ENCODE data around the gene SCGB1D2. TPM values are rescaled to one million over a fixed set of nuclear protein-coding genes. Genes with fewer than 3 reads are reported as not detected.

SCGB1D2 gene
- total and polyA plus RNA-seq, 2 experiments from 2014 or later, result not detected

GRCh38 chr11:62245271-62245753 lies 3.3 kb downstream of the SCGB1D2 start:
- H3K4me1 ChIP-seq (ENCODE audit: low read depth), result no peaks in the 10 kb centered on the region
- no peaks in the 10 kb centered on the region for H3K9me3 ChIP-seq (ENCODE audit: low read depth)
- H3K36me3 ChIP-seq, result no peaks in the 10 kb centered on the region
- peak; percentile 43 for TF ChIP-seq CTCF (IDR thresholded peaks at IDR 0.05; ENCODE audit: low read depth, low read length)
- DNase-seq (ENCODE audit: low read depth in 1 of 2, low spot score in 1 of 2), result peak; percentile 54 to 71
- no peak overlapping the region for H3K4me3 ChIP-seq
- H3K27me3 ChIP-seq, result no peaks in the 10 kb centered on the region
- H3K27ac ChIP-seq, result no peak overlapping the region

GRCh38 chr11:62251698-62252097 lies 9.7 kb downstream of the SCGB1D2 start:
- H3K27me3 ChIP-seq, result no peaks in the 10 kb centered on the region
- no peak for DNase-seq (ENCODE audit: low read depth in 1 of 2, low spot score in 1 of 2)

GRCh38 chr11:62253999-62254542 lies 12.0 kb downstream of the SCGB1D2 start:
- Histone ChIP-seq H3K27me3 (no peaks in the 10 kb centered on the region), H3K36me3 (no peaks in the 10 kb centered on the region), H3K9me3 (ENCODE audit: low read depth) (no peaks in the 10 kb centered on the region), H3K4me1 (ENCODE audit: low read depth) (no peaks in the 10 kb centered on the region), H3K27ac (no peak overlapping the region), H3K4me3 (no peak overlapping the region)
- no peak for DNase-seq (ENCODE audit: low read depth in 1 of 2, low spot score in 1 of 2)
- no peak for TF ChIP-seq CTCF (IDR thresholded peaks at IDR 0.05; ENCODE audit: low read depth, low read length)

More at GRCh38 chr11:62251698-62252097, 9.7 kb downstream of the SCGB1D2 start:
- Histone ChIP-seq H3K27ac (no peak overlapping the region), H3K4me1 (ENCODE audit: low read depth) (no peaks in the 10 kb centered on the region), H3K36me3 (no peaks in the 10 kb centered on the region), H3K4me3 (no peak overlapping the region), H3K9me3 (ENCODE audit: low read depth) (no peaks in the 10 kb centered on the region)
- no peak for TF ChIP-seq CTCF (IDR thresholded peaks at IDR 0.05; ENCODE audit: low read depth, low read length)

- H3K4me1 ChIP-seq (ENCODE audit: low read depth), result no peaks in the 10 kb centered on the region
- TF ChIP-seq CTCF (IDR thresholded peaks at IDR 0.05; ENCODE audit: low read depth, low read length), result no peak
- H3K9me3 ChIP-seq (ENCODE audit: low read depth), result no peaks in the 10 kb centered on the region
- H3K27me3 ChIP-seq, result no peaks in the 10 kb centered on the region
- DNase-seq (ENCODE audit: low read depth in 1 of 2, low spot score in 1 of 2), result no peak
- no peaks in the 10 kb centered on the region for H3K36me3 ChIP-seq
- no peak overlapping the region for H3K27ac ChIP-seq
- no peak overlapping the region for H3K4me3 ChIP-seq
These were observed 14.2 kb downstream of the SCGB1D2 start for GRCh38 chr11:62256281-62256680.

- TF ChIP-seq CTCF (IDR thresholded peaks at IDR 0.05; ENCODE audit: low read depth, low read length), result no peak
- Histone ChIP-seq H3K27ac (no peak overlapping the region), H3K9me3 (ENCODE audit: low read depth) (no peaks in the 10 kb centered on the region), H3K36me3 (no peaks in the 10 kb centered on the region), H3K4me1 (ENCODE audit: low read depth) (no peaks in the 10 kb centered on the region), H3K27me3 (no peaks in the 10 kb centered on the region), H3K4me3 (no peak overlapping the region)
- no peak for DNase-seq (ENCODE audit: low read depth in 1 of 2, low spot score in 1 of 2)
These were observed 18.4 kb downstream of the SCGB1D2 start for GRCh38 chr11:62260261-62260953.

Measured in cardiac muscle cell (in vitro differentiated cells and primary cell).